H1 (cell line): ENCODE measurements around the gene REG1A. TPM values are rescaled to one million over a fixed set of nuclear protein-coding genes. Genes with fewer than 3 reads are reported as not detected.

Experiments
- CTCF ChIA-PET: fragments of 300-600 bp; sonication (Branson Sonifier 250); formaldehyde crosslinking; loops from one replicate; lab custom pipeline; 2021; ENCODE audit not compliant: partially characterized antibody; lab: Charles Lee
- POLR2A ChIA-PET: fragments of 300-600 bp; sonication (Branson Sonifier 250); formaldehyde crosslinking; loops from one replicate; lab custom pipeline; 2021; ENCODE audit warnings: inconsistent platforms; ENCODE audit not compliant: partially characterized antibody; lab: Charles Lee
- DNase-seq, 2 experiments: peaks; one replicate each; pipeline versions ENCODE4 v3.0.0 to v3.0.0-alpha.2; 2010 to 2022; ENCODE audit warnings: low spot score in 2 of 2, low read depth in 1 of 2, mixed read lengths in 1 of 2
- FAIRE-seq: peaks from 2 replicates; lab custom pipeline; 2011; peaks lifted over from hg19 to GRCh38; lab: Jason Lieb, UNC
- H2AFZ ChIP-seq: 2 replicates; pipeline ENCODE4 v1.8.1; 2012; ENCODE audit warnings: low read length, inconsistent platforms
- H2AK5ac ChIP-seq: 2 replicates; pipeline ENCODE4 v1.6.1; 2013; ENCODE audit warnings: low read depth, low read length
- H2BK120ac ChIP-seq: replicated peaks from 2 replicates; pipeline ENCODE3; 2013; ENCODE audit warnings: low read depth, low read length, inconsistent platforms
- H2BK12ac ChIP-seq: 2 replicates; pipeline ENCODE4 v1.6.1; 2013; ENCODE audit warnings: low read depth, low read length
- H2BK15ac ChIP-seq: 2 replicates; pipeline ENCODE4 v1.6.1; 2013; ENCODE audit warnings: low read length
- H2BK20ac ChIP-seq: 2 replicates; pipeline ENCODE4 v1.6.1; 2013; ENCODE audit warnings: low read length
- H2BK5ac ChIP-seq: 2 replicates; pipeline ENCODE4 v1.6.1; 2013; ENCODE audit warnings: low read depth, low read length
- H3K14ac ChIP-seq: 2 replicates; pipeline ENCODE4 v1.6.1; 2013; ENCODE audit warnings: inconsistent platforms; ENCODE audit not compliant: insufficient read length
- H3K18ac ChIP-seq: 2 replicates; pipeline ENCODE4 v1.6.1; 2013; ENCODE audit warnings: low read length; ENCODE audit errors: extremely low read depth
- H3K23ac ChIP-seq: 2 replicates; pipeline ENCODE4 v1.6.1; 2013; ENCODE audit warnings: inconsistent platforms; ENCODE audit not compliant: insufficient read length
- H3K23me2 ChIP-seq: 2 replicates; pipeline ENCODE4 v1.6.1; 2013; ENCODE audit warnings: low read depth, low read length
- H3K27ac ChIP-seq: 2 replicates; pipeline ENCODE4 v1.6.1; 2011; ENCODE audit warnings: low read depth, low read length, inconsistent platforms
- H3K27me3 ChIP-seq, 4 experiments: replicated peaks in 1 of 4; 1 replicate in 1 of 4; 2 replicates in 3 of 4; pipeline versions ENCODE4 v1.6.1 to v1.8.1; 2011 to 2013; ENCODE audit warnings: low read length in 3 of 4, mild to moderate bottlenecking in 3 of 4, inconsistent platforms in 2 of 4, mixed read lengths in 2 of 4, moderate library complexity in 1 of 4; ENCODE audit not compliant: control insufficient read depth in 3 of 4, insufficient read depth in 3 of 4; ENCODE audit errors: extremely low read depth in 1 of 4
- H3K36me3 ChIP-seq, 4 experiments: 2 replicates each; pipeline versions ENCODE4 v1.6.1 to v1.8.1; 2011 to 2013; ENCODE audit warnings: mild to moderate bottlenecking in 4 of 4, low read length in 3 of 4, moderate library complexity in 2 of 4, control low read depth in 1 of 4, inconsistent platforms in 1 of 4; ENCODE audit not compliant: insufficient read depth in 4 of 4, control insufficient read depth in 2 of 4
- H3K4ac ChIP-seq: replicated peaks from 2 replicates; pipeline ENCODE3; 2013; ENCODE audit warnings: low read length, low read depth, mixed read lengths, inconsistent platforms; ENCODE audit not compliant: insufficient read length
- H3K4me1 ChIP-seq, 4 experiments: replicated peaks in 1 of 4; 1 replicate in 1 of 4; 2 replicates in 3 of 4; pipeline versions ENCODE4 v1.6.1 to v1.8.1; 2011 to 2013; ENCODE audit warnings: low read length in 3 of 4, inconsistent platforms in 2 of 4, mixed read lengths in 1 of 4; ENCODE audit not compliant: insufficient read depth in 4 of 4, control insufficient read depth in 3 of 4
- H3K4me2 ChIP-seq, 2 experiments: 2 replicates each; pipeline versions ENCODE4 v1.6.1 to v1.8.1; 2011 to 2013; ENCODE audit warnings: low read depth in 2 of 2, low read length in 2 of 2, control low read depth in 1 of 2, inconsistent platforms in 1 of 2, mild to moderate bottlenecking in 1 of 2; ENCODE audit not compliant: insufficient read depth in 1 of 2
- H3K4me3 ChIP-seq, 4 experiments: fragments of 200-600, 300-600 bp in 1 of 4; sonication (generic), shearing (Covaris generic), sonication (Bioruptor Twin) in 1 of 4; 2 replicates each; pipeline versions ENCODE4 v1.5.1 to v1.8.1; 2011 to 2016; ENCODE audit warnings: low read length in 4 of 4, low read depth in 3 of 4, control low read depth in 2 of 4, inconsistent platforms in 2 of 4, mild to moderate bottlenecking in 2 of 4, mixed read lengths in 1 of 4, moderate library complexity in 1 of 4; ENCODE audit not compliant: insufficient read depth in 2 of 4; ENCODE audit errors: extremely low read depth in 1 of 4
- H3K56ac ChIP-seq: replicated peaks from 2 replicates; pipeline ENCODE3; 2013; ENCODE audit warnings: low read depth, mild to moderate bottlenecking, mixed read lengths, low read length, inconsistent platforms; ENCODE audit not compliant: insufficient read length
- H3K79me1 ChIP-seq: 2 replicates; pipeline ENCODE4 v1.6.1; 2013; ENCODE audit warnings: low read depth, low read length, control low read depth
- H3K79me2 ChIP-seq, 2 experiments: 2 replicates each; pipeline versions ENCODE4 v1.6.1 to v1.8.1; 2012 to 2013; ENCODE audit warnings: low read length in 2 of 2, mild to moderate bottlenecking in 2 of 2, inconsistent platforms in 1 of 2; ENCODE audit not compliant: insufficient read depth in 2 of 2, control insufficient read depth in 1 of 2
- H3K9ac ChIP-seq, 4 experiments: replicated peaks in 1 of 4; 1 replicate in 1 of 4; 2 replicates in 3 of 4; pipeline versions ENCODE4 v1.6.1 to v1.8.1; 2011 to 2013; ENCODE audit warnings: low read depth in 3 of 4, low read length in 3 of 4, control low read depth in 2 of 4, mild to moderate bottlenecking in 2 of 4, moderate library complexity in 2 of 4, inconsistent platforms in 1 of 4; ENCODE audit errors: extremely low read depth in 1 of 4
- H3K9me3 ChIP-seq, 2 experiments: 2 replicates each; pipeline versions ENCODE4 v1.6.1 to v1.8.1; 2012 to 2013; ENCODE audit warnings: mild to moderate bottlenecking in 2 of 2, moderate library complexity in 2 of 2, control low read depth in 1 of 2, inconsistent platforms in 1 of 2, low read depth in 1 of 2, low read length in 1 of 2, mixed read lengths in 1 of 2; ENCODE audit not compliant: insufficient read depth in 2 of 2
- H4K20me1 ChIP-seq, 2 experiments: replicated peaks in 1 of 2; 2 replicates each; pipeline versions ENCODE3 to v1.8.1; 2011 to 2013; ENCODE audit warnings: inconsistent platforms in 2 of 2, low read length in 2 of 2, mild to moderate bottlenecking in 1 of 2; ENCODE audit not compliant: insufficient read depth in 2 of 2, control insufficient read depth in 1 of 2
- H4K5ac ChIP-seq: 2 replicates; pipeline ENCODE4 v1.6.1; 2013; ENCODE audit warnings: low read length, low read depth, mixed read lengths, inconsistent platforms; ENCODE audit not compliant: insufficient read length
- H4K8ac ChIP-seq: 2 replicates; pipeline ENCODE4 v1.8.0; 2013; ENCODE audit warnings: mild to moderate bottlenecking, moderate library complexity, low read length, inconsistent platforms; ENCODE audit not compliant: insufficient read depth; ENCODE audit errors: extremely low read depth
- H4K91ac ChIP-seq: replicated peaks from 2 replicates; pipeline ENCODE3; 2013; ENCODE audit warnings: low read length, mixed read lengths, inconsistent platforms; ENCODE audit not compliant: insufficient read length
- CBX5 ChIP-seq: fragments of 300-800, 300-1000 bp; sonication (generic); IDR thresholded peaks from 2 replicates; pipeline ENCODE4 v1.7.1; 2016; ENCODE audit warnings: antibody characterized with exemption, low read length, low read depth
- CBX8 ChIP-seq: fragments of 300-800, 300-1000 bp; sonication (generic); IDR thresholded peaks from 2 replicates; pipeline ENCODE4 v1.7.1; 2016; ENCODE audit warnings: low read depth, low read length, borderline replicate concordance
- EP300 ChIP-seq, 2 experiments: IDR thresholded peaks; 1 replicate in 1 of 2; 2 replicates in 1 of 2; pipeline ENCODE4 v1.6.1; 2011 to 2012; ENCODE audit warnings: low read depth in 2 of 2, low read length in 2 of 2, mild to moderate bottlenecking in 2 of 2, borderline replicate concordance in 1 of 2, inconsistent platforms in 1 of 2, moderate library complexity in 1 of 2
- JUND ChIP-seq: IDR thresholded peaks from 2 replicates; pipeline ENCODE4 v1.6.1; 2011; ENCODE audit warnings: mild to moderate bottlenecking, improper control_type of control experiment, low read length
- RBBP5 ChIP-seq: IDR thresholded peaks from 2 replicates; pipeline ENCODE4 v1.7.1; 2012; ENCODE audit warnings: low read depth, mild to moderate bottlenecking, inconsistent platforms, low read length, moderate library complexity, borderline replicate concordance
- RFX5 ChIP-seq: IDR thresholded peaks from 2 replicates; pipeline ENCODE4 v1.6.1; 2011; ENCODE audit warnings: low read depth, low read length, improper control_type of control experiment, borderline replicate concordance
- SIX5 ChIP-seq: IDR thresholded peaks from 2 replicates; pipeline ENCODE4 v1.6.1; 2011; ENCODE audit warnings: mild to moderate bottlenecking, low read depth, low read length
- SP4 ChIP-seq: IDR thresholded peaks from 2 replicates; pipeline ENCODE4 v1.6.1; 2012; ENCODE audit warnings: low read length, inconsistent platforms
- TEAD4 ChIP-seq: IDR thresholded peaks from 2 replicates; pipeline ENCODE4 v1.6.1; 2012; ENCODE audit warnings: low read depth, low read length, inconsistent platforms, mixed read lengths
- YY1 ChIP-seq: IDR thresholded peaks from 2 replicates; pipeline ENCODE4 v1.6.1; 2011; ENCODE audit warnings: low read depth, mild to moderate bottlenecking, low read length
- WGBS, 2 experiments: shearing (Covaris generic) in 1 of 2; methylation state at CpG; one replicate each; pipeline versions ENCODE4 v1.1.6 to v1.1.7; 2013 to 2015; ENCODE audit warnings: low lambda C conversion rate in 2 of 2, mixed read lengths in 2 of 2, inconsistent platforms in 1 of 2, low coverage in 1 of 2, missing lambda C conversion rate in 1 of 2; ENCODE audit not compliant: insufficient replicate concordance in 2 of 2, insufficient coverage in 1 of 2, insufficient read length in 1 of 2; ENCODE audit errors: extremely low coverage in 1 of 2, missing lambda C conversion rate in 1 of 2; 5-methylcytosine and 5-hydroxymethylcytosine counted together
- polyA plus RNA-seq, 7 experiments: library from polyadenylated mRNA; depleted of rRNA in 3 of 7; stranded (reverse) in 5 of 7; unstranded in 2 of 7; fragments of >200 nt in 5 of 7; fragments of 200-250 nt in 2 of 7; gene quantifications; 1 replicate in 5 of 7; 2 replicates in 1 of 7; 4 replicates in 1 of 7; pipeline versions ENCODE4 v1.2.1 to v1.2.3, GENCODE V29; 2011 to 2013; ENCODE audit warnings: missing spikeins in 2 of 7, mixed read lengths in 2 of 7
- total RNA-seq: library from RNA; stranded (reverse); fragmentation: NEBNext Ultra II Directional; extraction: Animal tissue kit (Norgen Biotek cat#: 25700); gene quantifications from 2 replicates; pipeline ENCODE4 v1.2.1, GENCODE V29; 2021
- TF ChIP-seq, protein P1 (sequence below), 3 experiments: IDR thresholded peaks; 1 replicate in 2 of 3; 2 replicates in 1 of 3; pipeline versions ENCODE4 v1.5.1 to v1.6.1; 2011; ENCODE audit warnings: low read length in 3 of 3, mild to moderate bottlenecking in 3 of 3, inconsistent platforms in 2 of 3, low read depth in 1 of 3, moderate library complexity in 1 of 3; ENCODE audit not compliant: insufficient read depth in 1 of 3; ENCODE audit errors: control extremely low read depth in 1 of 3

The REG1A gene
- total and polyA plus RNA-seq, 2 of the 8 experiments (the other 6 are each of a cell fraction or from before 2014, with no cell fraction given): not detected

DNA sequence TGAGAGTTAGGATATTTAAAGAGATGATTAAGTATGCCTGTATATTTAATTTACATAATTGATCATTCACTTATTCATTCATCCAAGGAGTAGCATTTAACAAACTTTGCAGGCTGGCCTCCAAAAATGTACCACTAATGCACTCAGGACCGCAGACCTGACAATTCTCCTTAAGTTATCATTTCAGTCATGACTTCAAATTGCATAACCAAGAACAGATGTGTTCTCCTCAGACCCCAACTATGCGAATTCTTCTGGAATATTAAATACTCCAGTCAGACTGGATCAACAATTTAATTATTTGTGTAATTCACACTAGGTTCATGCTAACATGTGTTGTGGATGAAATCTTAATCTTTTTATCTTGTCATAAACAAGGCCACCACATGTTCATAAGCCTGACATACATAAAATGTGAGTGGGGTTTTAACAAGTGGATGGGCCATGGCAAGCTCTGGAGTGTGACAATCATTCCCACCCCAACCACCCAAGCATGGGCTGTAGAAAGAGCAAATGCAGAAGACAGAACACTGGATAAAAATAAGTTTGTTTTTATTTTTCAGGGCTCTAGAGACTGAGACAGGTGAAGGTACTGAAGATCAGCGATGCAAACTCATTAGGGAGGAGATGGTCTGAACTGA, 35.7 kb upstream of the REG1A start:
- Histone ChIP-seq H3K4me3 (no peak overlapping the region), H3K4ac (no peak overlapping the region), H4K5ac (no peak overlapping the region), H3K4me1 (0 out of 7 replicates have a peak, but pooled peaks cover 0 to 3% (median 1%) of the 10 kb centered on the region in 4 experiments), H4K8ac (no peak overlapping the region), H3K9ac (no peak overlapping the region), H3K4me2 (no peak overlapping the region), H2BK12ac (no peak overlapping the region), H2BK120ac (no peak overlapping the region), H3K18ac (no peak overlapping the region), H2BK15ac (no peak overlapping the region), H3K14ac (no peak overlapping the region), H2BK20ac (no peak overlapping the region), H2BK5ac (no peak overlapping the region), H3K23ac (no peak overlapping the region), H4K20me1 (no peaks in the 10 kb centered on the region), H3K23me2 (no peaks in the 10 kb centered on the region), H3K79me2 (no peaks in the 10 kb centered on the region), H2AFZ (no peak overlapping the region), H3K27ac (no peak overlapping the region), H3K56ac (no peak overlapping the region), H2AK5ac (no peak overlapping the region), H3K36me3 (no peaks in the 10 kb centered on the region), H4K91ac (no peak overlapping the region), H3K9me3 (0 out of 4 replicates have a peak, but pooled peaks cover 0 to 2% of the 10 kb centered on the region in 2 experiments), H3K79me1 (no peaks in the 10 kb centered on the region), H3K27me3 (no peaks in the 10 kb centered on the region)
- no peak for FAIRE-seq
- CTCF ChIA-PET: interaction anchor here (0.6 to 0.7 kb wide), 2 partner anchors 57 to 314 kb away, joined by 3 read pairs; no protein-coding TSS in a partner anchor
- no peak for DNase-seq
- WGBS, 2 experiments: 91% methylated on average over 3 of the region's 3 CpGs; no CpG with 5 or more reads in 1 of the 2 experiments
- POLR2A ChIA-PET: no interaction called here
- TF ChIP-seq CBX5 (no peak), EP300 (IDR thresholded peaks at IDR 0.05; ENCODE audit: borderline replicate concordance in 1 of 2, low read depth in 2 of 2, low read length in 2 of 2) (no peak), JUND (no peak), RFX5 (no peak), CBX8 (no peak), SP4 (no peak), YY1 (no peak), SIX5 (no peak), TEAD4 (no peak), RBBP5 (no peak)
- TF ChIP-seq, protein P1, sequence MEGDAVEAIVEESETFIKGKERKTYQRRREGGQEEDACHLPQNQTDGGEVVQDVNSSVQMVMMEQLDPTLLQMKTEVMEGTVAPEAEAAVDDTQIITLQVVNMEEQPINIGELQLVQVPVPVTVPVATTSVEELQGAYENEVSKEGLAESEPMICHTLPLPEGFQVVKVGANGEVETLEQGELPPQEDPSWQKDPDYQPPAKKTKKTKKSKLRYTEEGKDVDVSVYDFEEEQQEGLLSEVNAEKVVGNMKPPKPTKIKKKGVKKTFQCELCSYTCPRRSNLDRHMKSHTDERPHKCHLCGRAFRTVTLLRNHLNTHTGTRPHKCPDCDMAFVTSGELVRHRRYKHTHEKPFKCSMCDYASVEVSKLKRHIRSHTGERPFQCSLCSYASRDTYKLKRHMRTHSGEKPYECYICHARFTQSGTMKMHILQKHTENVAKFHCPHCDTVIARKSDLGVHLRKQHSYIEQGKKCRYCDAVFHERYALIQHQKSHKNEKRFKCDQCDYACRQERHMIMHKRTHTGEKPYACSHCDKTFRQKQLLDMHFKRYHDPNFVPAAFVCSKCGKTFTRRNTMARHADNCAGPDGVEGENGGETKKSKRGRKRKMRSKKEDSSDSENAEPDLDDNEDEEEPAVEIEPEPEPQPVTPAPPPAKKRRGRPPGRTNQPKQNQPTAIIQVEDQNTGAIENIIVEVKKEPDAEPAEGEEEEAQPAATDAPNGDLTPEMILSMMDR (IDR thresholded peaks at IDR 0.05; ENCODE audit: control extremely low read depth in 1 of 3, insufficient read depth in 1 of 3, low read depth in 1 of 3, low read length in 3 of 3): no peak
